Prostate gland (tissue), 2 donors: ENCODE measurements around the gene PANX2. TPM values are rescaled to one million over a fixed set of nuclear protein-coding genes. Genes with fewer than 3 reads are reported as not detected.

Experiments
- DNase-seq: peaks from one replicate; pipeline ENCODE4 v3.0.0-alpha.2; 2019; ENCODE audit warnings: low spot score
- H3K27ac ChIP-seq, 2 donors: fragments of 200-600 bp; sonication (generic); 2 replicates each; pipeline ENCODE4 v1.5.1; 2017 to 2019
- H3K27me3 ChIP-seq: fragments of 200-600 bp; sonication (generic); replicated peaks from 2 replicates; pipeline ENCODE4 v1.5.1; 2019; ENCODE audit not compliant: insufficient read depth
- H3K36me3 ChIP-seq, 2 donors: fragments of 200-600 bp; sonication (generic); 1 replicate in 1 of 2; 2 replicates in 1 of 2; pipeline versions ENCODE4 v1.5.1 to v1.8.1; 2017 to 2019
- H3K4me1 ChIP-seq: fragments of 200-600 bp; sonication (generic); replicated peaks from 2 replicates; pipeline ENCODE4 v1.5.1; 2019
- H3K4me3 ChIP-seq, 2 donors: fragments of 200-600 bp; sonication (generic); 2 replicates each; pipeline ENCODE4 v1.5.1; 2017 to 2019
- H3K9me3 ChIP-seq: fragments of 200-600 bp; sonication (generic); 2 replicates; pipeline ENCODE4 v1.5.1; 2017
- CTCF ChIP-seq, 4 experiments: fragments of 200-600 bp in 2 of 4; fragments of 450-650 bp in 2 of 4; sonication (generic) in 2 of 4; IDR thresholded peaks; 1 replicate in 3 of 4; 2 replicates in 1 of 4; pipeline ENCODE4 v1.5.1; 2016 to 2019; ENCODE audit warnings: antibody characterized with exemption in 4 of 4, mild to moderate bottlenecking in 2 of 4, moderate library complexity in 2 of 4
- POLR2A ChIP-seq: fragments of 450-650 bp; IDR thresholded peaks from one replicate; pipeline ENCODE4 v1.6.1; 2016; ENCODE audit warnings: antibody characterized with exemption, mild to moderate bottlenecking
- POLR2AphosphoS5 ChIP-seq: sonication (generic); formaldehyde crosslinking; IDR thresholded peaks from one replicate; pipeline ENCODE4 v1.6.1; 2017; ENCODE audit warnings: antibody characterized with exemption
- WGBS: methylation state at CpG from one replicate; pipeline ENCODE4 v1.1.5; 2018; 5-methylcytosine and 5-hydroxymethylcytosine counted together
- intact Hi-C: fragments of 100-400 bp; cut with DNase I; formaldehyde crosslinking; loops from one replicate; pipeline ENCODE4 v1.14.2; 2022
- total RNA-seq, 2 donors: library from RNA; depleted of rRNA; stranded (reverse); fragments of >200 nt; gene quantifications; one replicate each; pipeline ENCODE4 v1.1.0, GENCODE V29; 2016

Gene PANX2
- total RNA-seq, 2 donors from 2014 or later: 7.5 to 9.5 TPM

DNA sequence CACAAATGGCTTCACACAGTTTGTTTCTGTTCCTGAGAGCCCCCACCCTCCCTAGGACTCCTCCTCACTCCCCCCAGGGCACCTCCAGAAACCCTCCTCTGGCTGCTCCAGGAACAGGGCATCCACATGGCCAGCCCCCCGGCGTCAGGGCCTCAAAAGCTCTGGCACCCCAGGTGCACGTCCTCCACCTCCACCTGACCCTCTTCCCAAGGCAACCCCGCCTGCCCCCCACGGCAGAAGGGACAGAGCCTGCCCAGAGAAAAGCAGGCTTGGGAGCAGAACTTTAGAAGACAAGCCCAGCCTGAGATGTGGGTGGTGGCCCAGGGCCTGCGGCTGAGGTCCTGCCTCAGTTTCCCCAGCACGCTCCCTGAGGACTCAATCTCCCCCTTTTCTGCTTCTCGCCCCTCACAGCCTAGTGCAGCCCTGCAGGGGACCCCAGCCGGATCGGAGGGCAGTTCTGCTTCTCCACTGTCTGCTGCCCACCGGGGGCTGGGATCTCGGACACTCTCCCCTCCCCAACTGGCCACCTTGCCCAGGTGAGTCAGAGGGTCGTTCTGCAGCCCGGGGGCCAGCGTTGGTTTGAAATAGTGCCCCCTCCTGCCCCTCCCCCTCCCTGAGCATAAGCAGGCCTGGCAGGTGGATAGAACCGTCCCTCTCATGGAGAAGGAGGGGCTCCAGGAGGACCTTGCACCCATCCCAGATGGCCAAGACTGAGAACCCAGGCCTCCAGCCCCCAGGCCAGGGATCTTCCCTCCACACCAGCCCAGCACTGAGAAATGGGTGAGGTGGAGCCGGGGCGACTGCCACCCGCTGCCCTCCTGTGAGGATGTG lies 12.8 kb downstream of the PANX2 start:
- intact Hi-C loops: no loop called here
- WGBS: 72% methylated on average over 19 of the region's 19 CpGs
- peaks cover 8% of the 10 kb centered on the region for H3K4me1 ChIP-seq
- H3K27me3 ChIP-seq: no peaks in the 10 kb centered on the region
- peak overlapping the region; percentile 32 to 52 for H3K27ac ChIP-seq
- no peak overlapping the region for H3K4me3 ChIP-seq
- H3K9me3 ChIP-seq: no peaks in the 10 kb centered on the region
- no peak for DNase-seq
- no peaks in the 10 kb centered on the region for H3K36me3 ChIP-seq
- TF ChIP-seq POLR2AphosphoS5: no peak
- no peak for TF ChIP-seq CTCF (IDR thresholded peaks at IDR 0.05)
- TF ChIP-seq POLR2A: no peak

GRCh38 chr22:50184004-50184901 lies 13.7 kb downstream of the PANX2 start:
- Histone ChIP-seq H3K9me3 (no peaks in the 10 kb centered on the region), H3K4me1 (peaks cover 11% of the 10 kb centered on the region), H3K27ac (peak overlapping the region; percentile 32 to 52), H3K4me3 (peak overlapping the region; percentile 58 to 64), H3K36me3 (no peaks in the 10 kb centered on the region), H3K27me3 (no peaks in the 10 kb centered on the region)
- intact Hi-C loops: no loop called here
- TF ChIP-seq POLR2AphosphoS5 (peak; percentile 31), POLR2A (no peak)
- 50% methylated on average over 28 of the region's 32 CpGs for WGBS
- DNase-seq: peak; percentile 80

GRCh38 chr22:50184902-50185374 lies 14.4 kb downstream of the PANX2 start:
- H3K9me3 ChIP-seq: no peaks in the 10 kb centered on the region
- no peak for DNase-seq
- no peaks in the 10 kb centered on the region for H3K27me3 ChIP-seq
- H3K4me1 ChIP-seq: peaks cover 16% of the 10 kb centered on the region
- intact Hi-C loops: no loop called here
- H3K36me3 ChIP-seq: no peaks in the 10 kb centered on the region
- peak overlapping the region; percentile 58 to 64 for H3K4me3 ChIP-seq
- TF ChIP-seq POLR2AphosphoS5 (no peak), POLR2A (no peak), CTCF (IDR thresholded peaks at IDR 0.05) (no peak)
- peak overlapping the region; percentile 32 to 60 for H3K27ac ChIP-seq
- 68% methylated on average over 14 of the region's 63 CpGs for WGBS

- peaks cover 20% of the 10 kb centered on the region for H3K4me1 ChIP-seq
- intact Hi-C loops: no loop called here
Measured at GRCh38 chr22:50185375-50186087, 15.0 kb downstream of the PANX2 start, which contains the start of gene TRABD. TRABD (plus strand) TSS chr22:50185913; CDS start chr22:50193061, 7,148 bp downstream.

More at GRCh38 chr22:50185375-50186087, 15.0 kb downstream of the PANX2 start, which contains the start of gene TRABD:
- H3K4me3 ChIP-seq: peak within 1 kb of the TSS; percentile 58 to 64
- H3K27ac ChIP-seq: peak within 1 kb of the TSS; percentile 64 to 72
- H3K36me3 ChIP-seq: no peaks in the 10 kb centered on the region
- H3K9me3 ChIP-seq: no peaks in the 10 kb centered on the region
- 2% methylated on average over 28 of the region's 90 CpGs for WGBS
- TF ChIP-seq POLR2A (no peak), CTCF (IDR thresholded peaks at IDR 0.05) (no peak), POLR2AphosphoS5 (no peak)
- DNase-seq: peak; percentile 83
- no peaks in the 10 kb centered on the region for H3K27me3 ChIP-seq
